H1 (cell line): Measurements from ENCODE around the gene SMIM35. TPM values are rescaled to one million over a fixed set of nuclear protein-coding genes. Genes with fewer than 3 reads are reported as not detected.

Experiments
- CTCF ChIA-PET: fragments of 300-600 bp; sonication (Branson Sonifier 250); formaldehyde crosslinking; loops from one replicate; lab custom pipeline; 2021; ENCODE audit not compliant: partially characterized antibody; lab: Charles Lee
- POLR2A ChIA-PET: fragments of 300-600 bp; sonication (Branson Sonifier 250); formaldehyde crosslinking; loops from one replicate; lab custom pipeline; 2021; ENCODE audit warnings: inconsistent platforms; ENCODE audit not compliant: partially characterized antibody; lab: Charles Lee
- DNase-seq, 2 experiments: peaks; one replicate each; pipeline versions ENCODE4 v3.0.0 to v3.0.0-alpha.2; 2010 to 2022; ENCODE audit warnings: low spot score in 2 of 2, low read depth in 1 of 2, mixed read lengths in 1 of 2
- FAIRE-seq: peaks from 2 replicates; lab custom pipeline; 2011; peaks lifted over from hg19 to GRCh38; lab: Jason Lieb, UNC
- H2AFZ ChIP-seq: 2 replicates; pipeline ENCODE4 v1.8.1; 2012; ENCODE audit warnings: low read length, inconsistent platforms
- H2AK5ac ChIP-seq: 2 replicates; pipeline ENCODE4 v1.6.1; 2013; ENCODE audit warnings: low read depth, low read length
- H2BK120ac ChIP-seq: replicated peaks from 2 replicates; pipeline ENCODE3; 2013; ENCODE audit warnings: low read depth, low read length, inconsistent platforms
- H2BK12ac ChIP-seq: 2 replicates; pipeline ENCODE4 v1.6.1; 2013; ENCODE audit warnings: low read depth, low read length
- H2BK15ac ChIP-seq: 2 replicates; pipeline ENCODE4 v1.6.1; 2013; ENCODE audit warnings: low read length
- H2BK20ac ChIP-seq: 2 replicates; pipeline ENCODE4 v1.6.1; 2013; ENCODE audit warnings: low read length
- H2BK5ac ChIP-seq: 2 replicates; pipeline ENCODE4 v1.6.1; 2013; ENCODE audit warnings: low read depth, low read length
- H3K14ac ChIP-seq: 2 replicates; pipeline ENCODE4 v1.6.1; 2013; ENCODE audit warnings: inconsistent platforms; ENCODE audit not compliant: insufficient read length
- H3K18ac ChIP-seq: 2 replicates; pipeline ENCODE4 v1.6.1; 2013; ENCODE audit warnings: low read length; ENCODE audit errors: extremely low read depth
- H3K23ac ChIP-seq: 2 replicates; pipeline ENCODE4 v1.6.1; 2013; ENCODE audit warnings: inconsistent platforms; ENCODE audit not compliant: insufficient read length
- H3K23me2 ChIP-seq: 2 replicates; pipeline ENCODE4 v1.6.1; 2013; ENCODE audit warnings: low read depth, low read length
- H3K27ac ChIP-seq: 2 replicates; pipeline ENCODE4 v1.6.1; 2011; ENCODE audit warnings: low read depth, low read length, inconsistent platforms
- H3K27me3 ChIP-seq, 4 experiments: replicated peaks in 1 of 4; 1 replicate in 1 of 4; 2 replicates in 3 of 4; pipeline versions ENCODE4 v1.6.1 to v1.8.1; 2011 to 2013; ENCODE audit warnings: low read length in 3 of 4, mild to moderate bottlenecking in 3 of 4, inconsistent platforms in 2 of 4, mixed read lengths in 2 of 4, moderate library complexity in 1 of 4; ENCODE audit not compliant: control insufficient read depth in 3 of 4, insufficient read depth in 3 of 4; ENCODE audit errors: extremely low read depth in 1 of 4
- H3K36me3 ChIP-seq, 4 experiments: 2 replicates each; pipeline versions ENCODE4 v1.6.1 to v1.8.1; 2011 to 2013; ENCODE audit warnings: mild to moderate bottlenecking in 4 of 4, low read length in 3 of 4, moderate library complexity in 2 of 4, control low read depth in 1 of 4, inconsistent platforms in 1 of 4; ENCODE audit not compliant: insufficient read depth in 4 of 4, control insufficient read depth in 2 of 4
- H3K4ac ChIP-seq: replicated peaks from 2 replicates; pipeline ENCODE3; 2013; ENCODE audit warnings: low read length, low read depth, mixed read lengths, inconsistent platforms; ENCODE audit not compliant: insufficient read length
- H3K4me1 ChIP-seq, 4 experiments: replicated peaks in 1 of 4; 1 replicate in 1 of 4; 2 replicates in 3 of 4; pipeline versions ENCODE4 v1.6.1 to v1.8.1; 2011 to 2013; ENCODE audit warnings: low read length in 3 of 4, inconsistent platforms in 2 of 4, mixed read lengths in 1 of 4; ENCODE audit not compliant: insufficient read depth in 4 of 4, control insufficient read depth in 3 of 4
- H3K4me2 ChIP-seq, 2 experiments: 2 replicates each; pipeline versions ENCODE4 v1.6.1 to v1.8.1; 2011 to 2013; ENCODE audit warnings: low read depth in 2 of 2, low read length in 2 of 2, control low read depth in 1 of 2, inconsistent platforms in 1 of 2, mild to moderate bottlenecking in 1 of 2; ENCODE audit not compliant: insufficient read depth in 1 of 2
- H3K4me3 ChIP-seq, 4 experiments: fragments of 200-600, 300-600 bp in 1 of 4; sonication (generic), shearing (Covaris generic), sonication (Bioruptor Twin) in 1 of 4; 2 replicates each; pipeline versions ENCODE4 v1.5.1 to v1.8.1; 2011 to 2016; ENCODE audit warnings: low read length in 4 of 4, low read depth in 3 of 4, control low read depth in 2 of 4, inconsistent platforms in 2 of 4, mild to moderate bottlenecking in 2 of 4, mixed read lengths in 1 of 4, moderate library complexity in 1 of 4; ENCODE audit not compliant: insufficient read depth in 2 of 4; ENCODE audit errors: extremely low read depth in 1 of 4
- H3K56ac ChIP-seq: replicated peaks from 2 replicates; pipeline ENCODE3; 2013; ENCODE audit warnings: low read depth, mild to moderate bottlenecking, mixed read lengths, low read length, inconsistent platforms; ENCODE audit not compliant: insufficient read length
- H3K79me1 ChIP-seq: 2 replicates; pipeline ENCODE4 v1.6.1; 2013; ENCODE audit warnings: low read depth, low read length, control low read depth
- H3K79me2 ChIP-seq, 2 experiments: 2 replicates each; pipeline versions ENCODE4 v1.6.1 to v1.8.1; 2012 to 2013; ENCODE audit warnings: low read length in 2 of 2, mild to moderate bottlenecking in 2 of 2, inconsistent platforms in 1 of 2; ENCODE audit not compliant: insufficient read depth in 2 of 2, control insufficient read depth in 1 of 2
- H3K9ac ChIP-seq, 4 experiments: replicated peaks in 1 of 4; 1 replicate in 1 of 4; 2 replicates in 3 of 4; pipeline versions ENCODE4 v1.6.1 to v1.8.1; 2011 to 2013; ENCODE audit warnings: low read depth in 3 of 4, low read length in 3 of 4, control low read depth in 2 of 4, mild to moderate bottlenecking in 2 of 4, moderate library complexity in 2 of 4, inconsistent platforms in 1 of 4; ENCODE audit errors: extremely low read depth in 1 of 4
- H3K9me3 ChIP-seq, 2 experiments: 2 replicates each; pipeline versions ENCODE4 v1.6.1 to v1.8.1; 2012 to 2013; ENCODE audit warnings: mild to moderate bottlenecking in 2 of 2, moderate library complexity in 2 of 2, control low read depth in 1 of 2, inconsistent platforms in 1 of 2, low read depth in 1 of 2, low read length in 1 of 2, mixed read lengths in 1 of 2; ENCODE audit not compliant: insufficient read depth in 2 of 2
- H4K20me1 ChIP-seq, 2 experiments: replicated peaks in 1 of 2; 2 replicates each; pipeline versions ENCODE3 to v1.8.1; 2011 to 2013; ENCODE audit warnings: inconsistent platforms in 2 of 2, low read length in 2 of 2, mild to moderate bottlenecking in 1 of 2; ENCODE audit not compliant: insufficient read depth in 2 of 2, control insufficient read depth in 1 of 2
- H4K5ac ChIP-seq: 2 replicates; pipeline ENCODE4 v1.6.1; 2013; ENCODE audit warnings: low read length, low read depth, mixed read lengths, inconsistent platforms; ENCODE audit not compliant: insufficient read length
- H4K8ac ChIP-seq: 2 replicates; pipeline ENCODE4 v1.8.0; 2013; ENCODE audit warnings: mild to moderate bottlenecking, moderate library complexity, low read length, inconsistent platforms; ENCODE audit not compliant: insufficient read depth; ENCODE audit errors: extremely low read depth
- H4K91ac ChIP-seq: replicated peaks from 2 replicates; pipeline ENCODE3; 2013; ENCODE audit warnings: low read length, mixed read lengths, inconsistent platforms; ENCODE audit not compliant: insufficient read length
- GABPA ChIP-seq: IDR thresholded peaks from 2 replicates; pipeline ENCODE4 v1.6.1; 2011; ENCODE audit warnings: mild to moderate bottlenecking, low read length, moderate library complexity, borderline replicate concordance; ENCODE audit not compliant: insufficient read depth
- HDAC2 ChIP-seq, 2 experiments: fragments of 300-600 bp in 1 of 2; sonication (generic) in 1 of 2; IDR thresholded peaks; 2 replicates each; pipeline ENCODE4 v1.6.1; 2011 to 2012; ENCODE audit warnings: low read depth in 2 of 2, low read length in 2 of 2, mild to moderate bottlenecking in 2 of 2, moderate library complexity in 2 of 2, borderline replicate concordance in 1 of 2, inconsistent platforms in 1 of 2
- SAP30 ChIP-seq: fragments of 300-600 bp; sonication (generic); IDR thresholded peaks from 2 replicates; pipeline ENCODE4 v1.7.1; 2012; ENCODE audit warnings: low read length, moderate library complexity, mild to moderate bottlenecking, inconsistent platforms; ENCODE audit not compliant: insufficient read depth, insufficient replicate concordance
- TEAD4 ChIP-seq: IDR thresholded peaks from 2 replicates; pipeline ENCODE4 v1.6.1; 2012; ENCODE audit warnings: low read depth, low read length, inconsistent platforms, mixed read lengths
- WGBS, 2 experiments: shearing (Covaris generic) in 1 of 2; methylation state at CpG; one replicate each; pipeline versions ENCODE4 v1.1.6 to v1.1.7; 2013 to 2015; ENCODE audit warnings: low lambda C conversion rate in 2 of 2, mixed read lengths in 2 of 2, inconsistent platforms in 1 of 2, low coverage in 1 of 2, missing lambda C conversion rate in 1 of 2; ENCODE audit not compliant: insufficient replicate concordance in 2 of 2, insufficient coverage in 1 of 2, insufficient read length in 1 of 2; ENCODE audit errors: extremely low coverage in 1 of 2, missing lambda C conversion rate in 1 of 2; 5-methylcytosine and 5-hydroxymethylcytosine counted together
- polyA plus RNA-seq, 7 experiments: library from polyadenylated mRNA; depleted of rRNA in 3 of 7; stranded (reverse) in 5 of 7; unstranded in 2 of 7; fragments of >200 nt in 5 of 7; fragments of 200-250 nt in 2 of 7; gene quantifications; 1 replicate in 5 of 7; 2 replicates in 1 of 7; 4 replicates in 1 of 7; pipeline versions ENCODE4 v1.2.1 to v1.2.3, GENCODE V29; 2011 to 2013; ENCODE audit warnings: missing spikeins in 2 of 7, mixed read lengths in 2 of 7
- total RNA-seq: library from RNA; stranded (reverse); fragmentation: NEBNext Ultra II Directional; extraction: Animal tissue kit (Norgen Biotek cat#: 25700); gene quantifications from 2 replicates; pipeline ENCODE4 v1.2.1, GENCODE V29; 2021

The SMIM35 gene
- total and polyA plus RNA-seq, 2 of the 8 experiments (the other 6 are each of a cell fraction or from before 2014, with no cell fraction given): not detected

- no peak overlapping the region for H3K56ac ChIP-seq
- no peak overlapping the region for H2BK20ac ChIP-seq
- no peak overlapping the region for H2AFZ ChIP-seq
- H4K91ac ChIP-seq: no peak overlapping the region
- TF ChIP-seq HDAC2 (IDR thresholded peaks at IDR 0.05; ENCODE audit: borderline replicate concordance in 1 of 2, low read depth in 2 of 2, low read length in 2 of 2) (no peak), TEAD4 (no peak), GABPA (no peak), SAP30 (no peak)
- H3K4me2 ChIP-seq: no peak overlapping the region
- H3K79me2 ChIP-seq: no peaks in the 10 kb centered on the region
- H3K27me3 ChIP-seq: no peaks in the 10 kb centered on the region
- H2BK5ac ChIP-seq: no peak overlapping the region
- H2AK5ac ChIP-seq: no peak overlapping the region
- no peak overlapping the region for H3K14ac ChIP-seq
- H2BK15ac ChIP-seq: no peak overlapping the region
- ChIA-PET CTCF (interaction anchor here (0.6 to 1.5 kb wide), 3 partner anchors 12 to 222 kb away, joined by 3 to 5 read pairs (median 4); no protein-coding TSS in a partner anchor), POLR2A (no interaction called here)
- H4K20me1 ChIP-seq: no peaks in the 10 kb centered on the region
- DNase-seq: no peak
- H3K4me1 ChIP-seq: no peaks in the 10 kb centered on the region
- H3K9me3 ChIP-seq: no peaks in the 10 kb centered on the region
- H2BK12ac ChIP-seq: no peak overlapping the region
- no peaks in the 10 kb centered on the region for H3K36me3 ChIP-seq
- no peak for FAIRE-seq
- no peak overlapping the region for H3K23ac ChIP-seq
- H2BK120ac ChIP-seq: no peak overlapping the region
- H3K79me1 ChIP-seq: no peaks in the 10 kb centered on the region
- no peak overlapping the region for H3K27ac ChIP-seq
- no peak overlapping the region for H3K4ac ChIP-seq
- H3K4me3 ChIP-seq: no peak overlapping the region
- H4K5ac ChIP-seq: no peak overlapping the region
- no peak overlapping the region for H3K18ac ChIP-seq
- no peaks in the 10 kb centered on the region for H3K23me2 ChIP-seq
- no peak overlapping the region for H3K9ac ChIP-seq
- peak overlapping the region; percentile 74; the same call in 1 of the 2 replicates for H4K8ac ChIP-seq
- WGBS, 2 experiments: 87% methylated on average over 3 of the region's 3 CpGs; no CpG with 5 or more reads in 1 of the 2 experiments
Observed at GRCh38 chr11:118065384-118065783, 21.4 kb downstream of the SMIM35 start.
